Kidney epithelial cell (primary cell): Measurements from ENCODE around the gene MAT2B. TPM values are rescaled to one million over a fixed set of nuclear protein-coding genes. Genes with fewer than 3 reads are reported as not detected.

Experiments
- DNase-seq: peaks from one replicate; pipeline ENCODE4 v3.0.0-alpha.2; 2010; ENCODE audit warnings: low read depth
- H3K27me3 ChIP-seq: 2 replicates; pipeline ENCODE4 v1.6.0; 2011; ENCODE audit warnings: low read length; ENCODE audit not compliant: control insufficient read depth, insufficient read depth
- H3K36me3 ChIP-seq: 2 replicates; pipeline ENCODE4 v1.5.1; 2011; ENCODE audit warnings: low read length; ENCODE audit not compliant: control insufficient read depth, insufficient read depth
- H3K4me3 ChIP-seq: 2 replicates; pipeline ENCODE4 v1.5.1; 2011; ENCODE audit warnings: low read depth, mild to moderate bottlenecking, control low read depth, low read length
- CTCF ChIP-seq: IDR thresholded peaks from 2 replicates; pipeline ENCODE4 v1.5.1; 2011; ENCODE audit warnings: mild to moderate bottlenecking, moderate library complexity, low read length, control low read depth, inconsistent platforms; ENCODE audit not compliant: insufficient read depth, poor library complexity, severe bottlenecking
- total RNA-seq: library from RNA; depleted of rRNA; stranded (reverse); fragments of >200 nt; gene quantifications from 2 replicates; pipeline ENCODE4 v1.2.3, GENCODE V29; 2015

Gene MAT2B
- total RNA-seq, 1 donor from 2014 or later, result 61.1 TPM

- no peak for TF ChIP-seq CTCF
- Histone ChIP-seq H3K27me3 (no peaks in the 10 kb centered on the region), H3K36me3 (no peaks in the 10 kb centered on the region), H3K4me3 (no peak overlapping the region)
- DNase-seq, result no peak
These were observed 4.0 kb downstream of the MAT2B start for GRCh38 chr5:163509291-163509951.

- DNase-seq, result no peak
These were observed 7.1 kb downstream of the MAT2B start for GRCh38 chr5:163512526-163512925.

GRCh38 chr5:163525096-163525495, 19.7 kb downstream of the MAT2B start:
- Histone ChIP-seq H3K27me3 (no peaks in the 10 kb centered on the region), H3K4me3 (no peak overlapping the region)
- DNase-seq, result no peak

More at GRCh38 chr5:163512526-163512925, 7.1 kb downstream of the MAT2B start:
- Histone ChIP-seq H3K4me3 (no peak overlapping the region), H3K36me3 (peaks cover 1% of the 10 kb centered on the region), H3K27me3 (no peaks in the 10 kb centered on the region)
- no peak for TF ChIP-seq CTCF

GRCh38 chr5:163529698-163530097, 24.3 kb downstream of the MAT2B start:
- Histone ChIP-seq H3K4me3 (no peak overlapping the region), H3K27me3 (no peaks in the 10 kb centered on the region), H3K36me3 (no peaks in the 10 kb centered on the region)
- no peak for TF ChIP-seq CTCF
- DNase-seq, result no peak

More at GRCh38 chr5:163525096-163525495, 19.7 kb downstream of the MAT2B start:
- no peaks in the 10 kb centered on the region for H3K36me3 ChIP-seq
- no peak for TF ChIP-seq CTCF

GRCh38 chr5:163531272-163531671, 25.9 kb downstream of the MAT2B start:
- H3K36me3 ChIP-seq, result no peaks in the 10 kb centered on the region
- H3K27me3 ChIP-seq, result no peaks in the 10 kb centered on the region
- no peak for TF ChIP-seq CTCF
- DNase-seq, result no peak
- H3K4me3 ChIP-seq, result no peak overlapping the region
